Iris pigment epithelial cell (primary cell): ENCODE measurements around the gene EFTUD2.
"Not testable (repeated sequence)": the region's sequence is repeated elsewhere in the genome, so short reads cannot be mapped to it uniquely, and the experiment has no call there.

ENCODE experiments used
- DNase-seq: peaks from one replicate; pipeline ENCODE4 v3.0.0-alpha.2; 2011; ENCODE audit warnings: low read depth

Gene EFTUD2

GRCh38 chr17:44848961-44849489 lies 50.2 kb downstream of the EFTUD2 start:
- DNase-seq = no peak

GRCh38 chr17:44848257-44848795 lies 50.9 kb downstream of the EFTUD2 start:
- no peak for DNase-seq

GRCh38 chr17:44847586-44847985 lies 51.7 kb downstream of the EFTUD2 start, which contains the start of gene HIGD1B:
HIGD1B (plus strand) TSS chr17:44847883; CDS start chr17:44848153, 270 bp downstream.
- DNase-seq = no peak

- no peak for DNase-seq
These were observed 53.0 kb downstream of the EFTUD2 start for GRCh38 chr17:44846206-44846605.

DNA sequence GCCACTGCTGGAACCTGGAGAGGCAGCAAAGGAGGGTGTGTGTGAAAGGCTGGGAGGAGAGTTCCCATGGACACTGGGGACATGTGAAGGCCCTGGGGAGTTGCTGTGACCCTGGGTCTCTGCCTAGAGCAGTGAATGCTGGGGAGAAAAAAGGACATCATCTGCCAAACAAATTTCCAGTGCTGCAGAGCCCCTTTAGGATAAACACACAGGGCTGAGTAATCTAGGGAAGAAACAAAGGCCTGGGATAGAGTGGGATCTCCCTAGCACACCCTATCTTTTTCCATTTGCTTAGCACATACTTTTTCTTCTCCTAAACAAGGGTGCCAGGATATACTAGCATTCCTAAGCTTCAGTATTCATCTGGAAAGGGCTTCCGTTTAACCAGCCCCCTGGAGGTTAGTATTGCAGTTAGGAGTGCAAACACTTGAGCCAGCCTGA lies 54.8 kb downstream of the EFTUD2 start:
- DNase-seq = no peak

- DNase-seq = no peak
These were observed 56.5 kb downstream of the EFTUD2 start for GRCh38 chr17:44842748-44843147.

GRCh38 chr17:44840936-44841335 lies 58.3 kb downstream of the EFTUD2 start:
- DNase-seq = no peak

GRCh38 chr17:44840274-44840673 lies 59.0 kb downstream of the EFTUD2 start:
- no peak for DNase-seq

- DNase-seq = no peak
These were observed 62.0 kb downstream of the EFTUD2 start for GRCh38 chr17:44837196-44837595.

- no peak for DNase-seq
These were observed 66.4 kb downstream of the EFTUD2 start for GRCh38 chr17:44832805-44833204.

DNA sequence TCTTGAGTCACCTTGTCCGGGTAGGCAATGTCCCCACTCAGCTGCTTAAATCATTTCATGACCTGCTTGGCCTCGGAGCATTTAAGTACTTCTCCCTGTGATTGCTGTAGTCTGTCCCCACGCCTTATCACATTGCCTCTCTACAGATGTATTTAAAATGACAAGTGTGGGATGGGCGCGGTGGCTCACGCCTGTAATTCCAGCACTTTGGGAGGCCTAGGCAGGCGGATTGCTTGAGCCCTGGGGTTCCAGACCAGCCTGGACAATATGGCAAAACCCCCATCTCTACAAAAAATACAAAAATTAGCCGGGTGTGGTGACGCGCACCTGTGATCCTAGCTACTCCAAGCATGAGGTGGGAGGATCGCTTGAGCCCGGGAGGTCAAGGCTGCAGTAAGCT lies 67.9 kb downstream of the EFTUD2 start:
- no peak for DNase-seq

DNA sequence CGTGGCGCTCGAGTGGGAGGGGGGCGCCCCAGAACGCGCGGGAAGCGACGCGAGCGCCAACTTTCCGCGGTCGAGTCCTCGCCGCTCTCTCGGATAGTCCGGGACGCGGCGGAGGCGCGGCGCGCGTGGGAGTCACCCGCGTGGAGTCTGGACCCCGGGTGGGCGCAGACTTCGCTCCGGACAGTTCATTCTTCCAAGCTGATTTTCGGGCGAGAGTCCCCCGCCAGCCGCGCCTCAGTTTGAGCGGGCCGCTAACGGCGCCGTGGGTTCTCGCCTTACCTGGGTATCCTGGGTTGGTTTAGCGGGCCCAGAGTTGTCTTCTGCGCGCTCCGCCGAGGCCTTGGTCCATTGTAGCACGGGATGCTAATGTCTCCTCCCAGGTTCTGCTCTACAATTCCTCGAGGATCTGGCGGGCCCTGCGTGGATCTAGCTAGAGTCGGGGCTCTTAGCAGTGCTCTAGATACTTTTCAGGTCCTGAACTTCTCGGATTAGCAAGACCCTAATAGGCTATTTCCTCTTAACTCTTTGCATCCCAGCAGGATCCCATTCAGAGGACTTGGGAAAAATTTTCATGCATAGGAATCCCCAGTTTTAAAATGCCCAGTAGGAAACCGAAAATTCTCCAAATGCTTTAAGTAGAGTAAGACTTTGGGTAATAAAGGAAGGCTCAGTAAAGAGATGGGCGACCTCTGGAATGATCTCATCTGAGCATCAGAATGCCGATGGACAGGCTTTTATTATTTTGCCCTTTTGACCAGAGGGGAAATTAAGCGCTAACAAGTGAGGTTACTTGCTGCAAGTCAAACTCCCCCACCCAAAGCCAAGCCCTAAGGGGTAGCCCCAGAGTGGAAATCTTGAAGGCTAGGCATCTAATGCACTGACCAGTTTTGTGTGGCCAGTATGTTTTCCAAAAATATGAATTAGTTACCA lies 68.6 kb downstream of the EFTUD2 start:
- peak; percentile 50 for DNase-seq

- no peak for DNase-seq
These were observed 69.5 kb downstream of the EFTUD2 start, which contains the start of gene GJC1 for GRCh38 chr17:44829523-44830358. GJC1 (minus strand) TSS chr17:44830287; CDS start chr17:44805817, 24,470 bp downstream.

DNA sequence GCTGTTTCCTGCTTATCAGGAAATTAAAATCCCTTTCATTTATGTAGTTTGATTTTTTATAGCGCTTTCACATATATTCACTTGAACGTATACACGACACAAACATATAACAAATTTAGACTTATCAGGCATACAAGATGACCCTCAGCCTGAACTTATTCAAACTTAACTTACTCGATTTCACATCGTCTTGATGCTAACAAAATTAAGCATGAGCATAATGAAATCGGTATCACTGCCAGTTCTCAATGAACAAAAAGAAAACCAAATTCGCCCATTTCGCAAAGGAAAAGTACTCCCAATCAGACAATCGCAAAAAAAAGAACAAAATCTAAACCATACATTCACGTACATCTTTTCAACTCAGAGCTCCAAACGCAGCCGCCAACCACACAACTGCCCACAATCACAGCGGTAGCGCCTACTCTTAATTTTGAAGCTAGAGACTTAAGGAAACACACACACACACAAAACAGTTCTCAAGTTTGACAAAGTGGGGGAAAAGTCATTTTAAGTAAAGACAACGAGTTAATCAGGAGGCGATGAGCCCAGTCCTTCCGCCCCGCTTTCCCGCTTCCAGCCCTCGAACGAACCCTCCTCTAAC lies 70.2 kb downstream of the EFTUD2 start:
- peak; percentile 46 for DNase-seq

DNA sequence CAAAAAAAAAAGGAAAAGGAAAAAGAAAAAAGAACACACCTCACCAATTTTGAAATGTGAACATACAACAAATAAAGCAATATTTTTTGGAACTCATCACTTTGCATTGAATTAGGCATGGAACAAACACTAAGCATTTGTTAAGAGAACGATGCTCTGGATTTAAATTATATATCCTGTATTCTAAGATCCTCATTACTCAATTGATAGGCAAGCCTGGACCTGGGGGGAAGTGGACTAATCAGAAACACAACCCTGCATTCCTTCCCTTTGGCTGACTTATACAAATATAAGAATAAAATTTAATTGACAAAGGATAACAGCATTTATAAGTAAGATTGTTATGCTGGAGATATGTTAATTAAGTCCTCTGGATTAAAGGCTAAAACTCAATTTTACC lies 71.4 kb downstream of the EFTUD2 start:
- DNase-seq = no peak

DNA sequence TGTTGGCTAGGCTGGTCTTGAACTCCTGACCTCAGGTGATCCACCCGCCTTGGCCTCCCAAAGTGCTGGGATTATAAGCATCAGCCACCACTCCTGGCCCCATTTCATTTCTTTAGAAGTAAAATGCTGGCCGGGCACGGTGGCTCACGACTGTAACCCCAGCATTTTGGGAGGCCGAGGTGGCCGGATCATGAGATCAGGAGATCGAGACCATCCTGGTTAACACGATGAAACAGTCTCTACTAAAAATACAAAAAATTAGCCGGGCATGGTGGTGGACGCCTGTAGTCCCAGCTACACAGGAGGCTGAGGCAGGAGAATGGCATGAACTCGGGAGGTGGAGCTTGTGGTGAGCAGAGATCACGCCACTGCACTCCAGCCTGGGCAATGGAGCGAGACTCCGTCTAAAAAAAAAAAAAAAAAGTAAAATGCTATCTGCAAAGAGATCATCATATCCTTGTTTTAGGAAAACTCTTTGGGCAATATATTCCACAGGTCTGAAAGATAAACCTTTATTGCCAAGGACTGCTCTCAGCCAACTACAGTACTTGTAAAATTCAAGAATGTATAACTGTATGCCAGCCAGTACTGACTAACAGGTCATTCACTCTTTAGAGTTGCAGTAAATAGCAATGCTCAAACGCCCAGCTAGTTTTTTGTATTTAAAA lies 73.0 kb downstream of the EFTUD2 start:
- no peak for DNase-seq

DNA sequence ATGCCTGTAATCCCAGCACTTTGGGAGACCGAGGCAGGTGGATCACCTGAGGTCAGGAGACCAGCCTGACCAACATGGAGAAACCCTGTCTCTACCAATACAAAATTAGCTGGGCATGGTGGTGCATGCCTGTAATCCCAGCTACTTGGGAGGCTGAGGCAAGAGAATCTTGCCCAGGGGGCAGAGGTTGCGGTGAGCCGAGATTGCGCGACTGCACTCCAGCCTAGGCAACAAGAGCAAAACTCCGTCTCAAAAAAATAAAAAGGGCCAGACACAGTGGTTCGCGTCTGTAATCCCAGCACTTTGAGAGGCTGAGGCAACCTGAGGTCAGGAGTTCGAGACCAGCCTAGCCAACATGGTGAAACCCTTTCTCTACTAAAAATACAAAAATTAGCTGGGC lies 74.0 kb downstream of the EFTUD2 start:
- DNase-seq = not testable (repeated sequence)

GRCh38 chr17:44820631-44821212 lies 78.5 kb downstream of the EFTUD2 start:
- DNase-seq = peak; percentile 90

GRCh38 chr17:44818508-44818907 lies 80.7 kb downstream of the EFTUD2 start:
- DNase-seq = not testable (repeated sequence)

DNA sequence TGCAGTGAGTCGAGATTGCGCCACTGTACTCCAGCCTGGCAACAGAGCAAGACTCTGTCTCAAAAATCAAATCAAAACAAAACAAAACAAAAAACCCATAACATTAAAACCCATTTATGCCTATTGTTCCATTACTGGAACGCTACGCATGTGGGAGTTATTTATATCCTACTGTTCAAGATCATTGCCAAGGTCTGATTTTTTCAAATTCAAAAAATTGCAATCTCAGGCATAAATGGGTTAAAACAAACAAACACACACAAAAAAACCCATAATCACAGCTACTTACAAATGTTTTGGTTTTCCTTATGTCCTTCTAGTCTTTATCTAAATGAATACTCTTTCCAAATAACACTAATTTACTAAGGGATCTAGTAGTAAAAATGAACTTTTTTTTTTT lies 87.0 kb downstream of the EFTUD2 start:
- no peak for DNase-seq
